HG02840 (cell line): ENCODE data around the gene MYBPHL.

ENCODE experiments used
- ATAC-seq: cut with Tn5 transposase; IDR thresholded peaks from one replicate; pipeline ENCODE4 v1.9.1; 2021; ENCODE audit warnings: mild to moderate bottlenecking, moderate library complexity, moderate number of reproducible peaks; ENCODE audit not compliant: unreplicated experiment, low FRiP score

The MYBPHL gene

DNA sequence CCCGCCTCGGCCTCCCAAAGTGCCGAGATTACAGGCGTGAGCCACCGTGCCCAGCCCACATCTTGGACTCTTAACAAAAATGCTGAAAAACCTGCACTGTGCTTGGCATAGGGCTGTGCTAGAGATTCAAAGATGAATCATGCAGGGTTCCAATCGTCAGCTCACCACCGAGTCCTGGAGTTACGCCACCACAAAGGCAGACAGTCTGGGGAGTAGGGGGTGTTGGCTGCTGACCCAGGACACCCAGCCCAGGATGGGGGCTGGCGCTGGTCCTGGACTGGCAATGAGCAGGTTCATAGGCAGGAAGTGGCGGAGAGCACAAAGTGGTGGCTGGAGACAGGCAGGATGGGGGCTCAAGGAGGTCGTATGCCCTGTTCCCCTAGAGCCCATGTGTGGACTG, 39.8 kb downstream of the MYBPHL start:
- ATAC-seq, result no peak

DNA sequence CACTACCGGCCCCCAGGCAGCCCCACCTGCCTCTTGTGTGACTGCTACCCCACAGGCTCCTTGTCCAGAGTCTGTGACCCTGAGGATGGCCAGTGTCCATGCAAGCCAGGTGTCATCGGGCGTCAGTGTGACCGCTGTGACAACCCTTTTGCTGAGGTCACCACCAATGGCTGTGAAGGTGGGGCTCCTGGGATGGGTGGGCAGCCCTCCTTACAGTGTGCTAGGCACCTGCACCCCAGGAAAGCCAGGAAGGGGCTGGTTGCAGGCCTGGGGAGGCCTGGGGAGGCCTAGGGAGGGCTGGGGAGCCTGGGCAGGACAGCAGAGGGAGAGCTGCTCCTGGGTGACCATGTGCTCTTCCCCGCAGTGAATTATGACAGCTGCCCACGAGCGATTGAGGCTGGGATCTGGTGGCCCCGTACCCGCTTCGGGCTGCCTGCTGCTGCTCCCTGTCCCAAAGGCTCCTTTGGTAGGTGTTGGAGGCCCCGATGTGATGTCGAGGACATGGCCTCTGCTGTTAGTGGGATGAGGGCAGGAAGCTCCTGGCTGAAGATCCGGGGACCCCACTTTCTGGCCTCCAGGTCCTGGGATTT, 41.0 kb downstream of the MYBPHL start:
- no peak for ATAC-seq

DNA sequence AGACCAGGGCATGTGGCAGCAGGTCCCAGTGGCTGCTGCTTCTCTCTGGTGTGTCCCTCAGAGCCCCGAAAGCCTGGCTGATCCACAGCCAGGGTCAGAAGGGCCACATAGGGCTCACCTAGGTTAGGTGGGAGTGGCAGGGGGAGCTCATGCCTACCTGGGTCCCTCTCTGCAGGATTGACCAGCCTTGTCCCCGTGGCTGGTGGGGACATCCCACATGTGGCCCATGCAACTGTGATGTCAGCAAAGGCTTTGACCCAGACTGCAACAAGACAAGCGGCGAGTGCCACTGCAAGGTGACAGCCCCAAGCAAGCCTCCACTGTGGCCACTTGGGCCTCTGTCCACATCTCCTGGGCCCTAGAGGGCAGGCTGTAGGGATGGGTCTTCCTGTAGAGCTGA, 41.8 kb downstream of the MYBPHL start:
- no peak for ATAC-seq

DNA sequence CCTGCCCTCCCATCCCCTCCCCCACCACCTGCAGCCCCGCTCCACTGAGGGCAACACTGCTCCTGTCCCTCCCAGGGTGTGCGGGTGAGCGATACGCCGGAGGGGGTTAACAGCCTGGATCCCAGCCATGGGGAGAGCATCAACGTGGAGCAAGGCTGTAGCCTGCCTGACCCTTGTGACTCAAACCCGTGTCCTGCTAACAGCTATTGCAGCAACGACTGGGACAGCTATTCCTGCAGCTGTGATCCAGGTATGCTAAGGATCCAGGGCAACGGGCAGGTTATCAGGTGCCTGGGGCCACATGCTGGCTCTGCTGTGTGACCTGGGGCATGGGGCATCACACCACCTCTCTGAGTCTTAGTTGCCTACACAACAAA, 42.4 kb downstream of the MYBPHL start:
- no peak for ATAC-seq

DNA sequence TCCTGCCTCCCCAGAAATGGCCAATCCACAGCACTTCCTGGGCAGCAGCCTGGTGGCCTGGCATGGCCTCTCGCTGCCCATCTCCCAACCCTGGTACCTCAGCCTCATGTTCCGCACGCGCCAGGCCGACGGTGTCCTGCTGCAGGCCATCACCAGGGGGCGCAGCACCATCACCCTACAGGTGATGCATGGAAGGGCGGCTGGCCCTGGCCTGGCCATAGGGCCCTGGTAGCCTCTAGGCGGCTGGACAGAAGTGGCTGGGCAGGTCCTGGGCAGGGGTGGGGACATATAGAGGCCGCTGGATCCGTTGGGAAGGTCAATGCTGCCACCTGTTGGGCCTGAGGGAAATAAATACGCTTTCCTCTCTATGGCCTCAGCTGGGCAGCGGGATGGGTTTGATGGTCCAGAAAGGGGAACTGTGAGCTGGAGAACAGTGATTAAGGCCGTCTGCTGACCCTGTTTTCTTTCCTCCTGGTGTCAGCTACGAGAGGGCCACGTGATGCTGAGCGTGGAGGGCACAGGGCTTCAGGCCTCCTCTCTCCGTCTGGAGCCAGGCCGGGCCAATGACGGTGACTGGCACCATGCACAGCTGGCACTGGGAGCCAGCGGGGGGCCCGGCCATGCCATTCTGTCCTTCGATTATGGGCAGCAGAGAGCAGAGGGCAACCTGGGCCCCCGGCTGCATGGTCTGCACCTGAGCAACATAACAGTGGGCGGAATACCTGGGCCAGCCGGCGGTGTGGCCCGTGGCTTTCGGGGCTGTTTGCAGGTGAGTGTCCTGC, 43.0 kb downstream of the MYBPHL start:
- no peak for ATAC-seq

DNA sequence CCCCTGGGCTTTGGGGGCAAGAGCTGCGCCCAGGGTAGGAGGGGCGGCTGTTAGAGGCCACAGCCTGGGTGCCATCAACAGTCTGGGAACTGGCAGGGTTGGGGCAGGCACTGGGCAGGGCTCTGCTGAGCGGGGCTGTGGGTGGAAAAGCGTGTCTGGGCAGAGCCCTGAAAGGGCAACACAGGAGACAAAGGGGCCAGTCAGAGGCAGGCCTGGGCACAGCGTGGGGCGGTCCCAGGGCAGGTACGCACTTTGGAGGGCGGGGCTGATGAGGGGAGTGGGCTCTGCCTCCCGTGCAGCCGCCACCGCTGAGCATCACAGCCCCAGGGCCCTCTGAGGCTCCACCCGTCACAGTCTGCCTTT, 43.6 kb downstream of the MYBPHL start:
- no peak for ATAC-seq

DNA sequence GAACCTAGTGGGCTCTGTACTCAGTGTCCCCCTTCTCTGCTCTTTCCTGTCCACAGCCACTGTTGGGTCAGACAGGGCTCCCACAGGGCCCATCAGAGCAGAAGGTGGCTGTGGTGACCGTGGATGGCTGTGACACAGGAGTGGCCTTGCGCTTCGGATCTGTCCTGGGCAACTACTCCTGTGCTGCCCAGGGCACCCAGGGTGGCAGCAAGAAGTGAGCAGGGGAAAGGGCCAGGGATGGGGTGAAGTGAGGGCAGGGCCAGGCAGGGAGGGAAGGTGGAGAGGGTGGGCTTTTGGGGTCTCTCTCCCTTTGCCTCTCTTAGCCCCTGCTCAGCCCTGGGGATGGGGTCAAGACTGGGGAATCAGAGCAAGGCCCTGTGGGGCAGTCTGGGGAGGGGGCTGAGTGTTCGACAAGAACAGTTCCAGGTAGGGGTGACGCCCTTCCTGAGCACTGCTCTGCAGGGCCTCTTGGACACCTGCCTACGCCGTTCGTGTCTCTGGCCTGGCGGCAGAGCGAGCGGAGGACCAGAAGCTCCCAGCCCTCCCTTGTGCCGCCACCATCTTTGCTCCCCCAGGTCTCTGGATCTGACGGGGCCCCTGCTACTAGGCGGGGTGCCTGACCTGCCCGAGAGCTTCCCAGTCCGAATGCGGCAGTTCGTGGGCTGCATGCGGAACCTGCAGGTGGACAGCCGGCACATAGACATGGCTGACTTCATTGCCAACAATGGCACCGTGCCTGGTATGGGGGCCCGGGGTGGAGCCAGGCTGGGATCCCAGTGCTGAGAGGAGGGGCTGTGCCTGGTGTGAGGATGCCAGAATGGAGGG, 44.4 kb downstream of the MYBPHL start:
- no peak for ATAC-seq

DNA sequence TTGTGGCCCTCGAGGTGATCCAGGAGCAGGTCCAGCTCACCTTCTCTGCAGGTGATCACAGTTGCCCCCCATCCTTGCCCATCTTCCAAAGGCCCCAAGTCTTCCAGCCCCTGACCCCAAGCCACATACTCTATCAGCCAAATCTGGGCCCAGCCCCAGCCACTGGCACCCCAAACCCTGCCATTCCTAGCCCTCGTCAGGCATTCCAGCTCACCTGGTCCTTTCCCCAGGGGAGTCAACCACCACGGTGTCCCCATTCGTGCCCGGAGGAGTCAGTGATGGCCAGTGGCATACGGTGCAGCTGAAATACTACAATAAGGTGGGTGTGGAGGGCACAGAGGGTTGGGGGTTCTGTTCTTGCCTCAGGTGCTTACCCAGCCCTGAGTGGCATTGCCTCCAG, 45.2 kb downstream of the MYBPHL start:
- no peak for ATAC-seq

DNA sequence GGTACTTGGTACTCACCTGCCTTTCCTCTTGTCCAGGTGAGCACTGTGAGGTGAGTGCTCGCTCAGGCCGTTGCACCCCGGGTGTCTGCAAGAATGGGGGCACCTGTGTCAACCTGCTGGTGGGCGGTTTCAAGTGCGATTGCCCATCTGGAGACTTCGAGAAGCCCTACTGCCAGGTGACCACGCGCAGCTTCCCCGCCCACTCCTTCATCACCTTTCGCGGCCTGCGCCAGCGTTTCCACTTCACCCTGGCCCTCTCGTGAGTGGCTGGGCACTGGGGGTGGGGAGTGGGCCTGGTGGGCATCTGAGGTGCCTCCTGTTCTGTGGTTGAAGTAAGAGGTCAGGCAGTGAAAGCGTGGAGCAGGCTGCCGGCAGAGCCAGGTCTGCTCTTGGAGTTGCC, 45.8 kb downstream of the MYBPHL start:
- no peak for ATAC-seq

DNA sequence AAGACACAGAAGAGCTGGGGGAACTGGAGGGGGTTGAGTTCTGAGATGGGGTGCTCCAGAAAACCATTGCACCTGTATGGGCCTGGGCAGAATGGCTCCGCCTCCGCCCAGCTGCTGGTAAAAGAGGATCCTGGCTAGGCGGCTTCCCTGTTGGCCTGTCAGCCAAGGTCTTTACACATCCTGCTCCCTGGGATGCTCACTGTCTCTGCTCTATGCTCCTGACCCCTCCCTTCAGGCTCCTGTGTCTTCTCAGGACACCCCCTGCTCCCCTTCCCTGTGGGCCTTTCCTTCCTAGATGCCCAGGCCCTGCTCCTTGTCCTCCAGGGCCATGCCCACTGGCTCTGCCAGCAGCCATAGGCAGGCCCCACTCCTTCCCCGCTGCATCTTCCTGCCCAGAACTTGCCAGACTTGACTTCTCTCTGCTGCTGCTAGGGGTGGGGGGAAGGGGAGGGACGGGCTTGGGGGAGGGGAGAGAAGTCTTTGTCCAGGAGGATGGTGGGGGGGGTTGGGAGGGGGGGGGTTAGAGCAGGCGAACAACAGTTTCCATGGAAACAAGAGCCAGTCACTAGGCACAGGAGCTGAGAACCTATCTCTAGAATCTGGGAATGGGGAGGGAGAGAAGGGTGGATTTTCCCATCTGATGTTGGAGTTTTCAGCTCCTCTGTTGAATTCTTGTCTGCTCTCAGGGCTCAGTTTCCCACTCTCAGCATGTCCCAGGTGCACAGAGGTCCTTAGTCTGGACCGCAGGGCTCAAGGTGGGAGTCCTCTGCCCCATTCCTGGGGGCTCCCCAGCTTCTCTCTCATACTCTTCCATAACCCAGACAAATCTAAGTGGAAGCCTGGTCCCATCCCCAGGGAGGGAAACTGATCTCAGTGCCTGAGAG, 46.9 kb downstream of the MYBPHL start:
- ATAC-seq, result no peak

DNA sequence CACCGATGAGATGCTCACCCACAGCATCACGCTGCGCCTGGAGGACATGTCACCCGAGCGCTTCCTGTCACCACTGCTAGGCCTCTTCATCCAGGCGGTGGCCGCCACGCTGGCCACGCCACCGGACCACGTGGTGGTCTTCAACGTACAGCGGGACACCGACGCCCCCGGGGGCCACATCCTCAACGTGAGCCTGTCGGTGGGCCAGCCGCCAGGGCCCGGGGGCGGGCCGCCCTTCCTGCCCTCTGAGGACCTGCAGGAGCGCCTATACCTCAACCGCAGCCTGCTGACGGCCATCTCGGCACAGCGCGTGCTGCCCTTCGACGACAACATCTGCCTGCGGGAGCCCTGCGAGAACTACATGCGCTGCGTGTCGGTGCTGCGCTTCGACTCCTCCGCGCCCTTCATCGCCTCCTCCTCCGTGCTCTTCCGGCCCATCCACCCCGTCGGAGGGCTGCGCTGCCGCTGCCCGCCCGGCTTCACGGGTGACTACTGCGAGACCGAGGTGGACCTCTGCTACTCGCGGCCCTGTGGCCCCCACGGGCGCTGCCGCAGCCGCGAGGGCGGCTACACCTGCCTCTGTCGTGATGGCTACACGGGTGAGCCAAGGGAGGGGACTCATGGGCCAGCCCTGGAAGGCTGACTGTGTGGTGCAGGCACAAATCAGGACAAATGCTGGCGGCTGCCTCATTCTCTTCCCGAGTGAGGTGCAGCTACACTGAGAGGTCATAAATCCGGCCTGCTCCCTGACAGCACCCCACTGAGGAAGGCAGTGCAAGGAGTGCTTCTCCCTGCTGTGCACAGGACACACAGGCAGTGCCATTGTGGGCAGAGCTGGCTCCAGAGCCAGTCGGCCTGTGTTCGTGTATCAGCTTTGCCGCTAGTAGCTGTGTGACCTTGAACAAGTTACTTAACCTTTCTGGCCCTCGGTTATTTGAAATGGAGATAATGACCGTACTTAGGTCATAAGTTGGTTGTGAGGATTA, 48.0 kb downstream of the MYBPHL start:
- ATAC-seq, result no peak

DNA sequence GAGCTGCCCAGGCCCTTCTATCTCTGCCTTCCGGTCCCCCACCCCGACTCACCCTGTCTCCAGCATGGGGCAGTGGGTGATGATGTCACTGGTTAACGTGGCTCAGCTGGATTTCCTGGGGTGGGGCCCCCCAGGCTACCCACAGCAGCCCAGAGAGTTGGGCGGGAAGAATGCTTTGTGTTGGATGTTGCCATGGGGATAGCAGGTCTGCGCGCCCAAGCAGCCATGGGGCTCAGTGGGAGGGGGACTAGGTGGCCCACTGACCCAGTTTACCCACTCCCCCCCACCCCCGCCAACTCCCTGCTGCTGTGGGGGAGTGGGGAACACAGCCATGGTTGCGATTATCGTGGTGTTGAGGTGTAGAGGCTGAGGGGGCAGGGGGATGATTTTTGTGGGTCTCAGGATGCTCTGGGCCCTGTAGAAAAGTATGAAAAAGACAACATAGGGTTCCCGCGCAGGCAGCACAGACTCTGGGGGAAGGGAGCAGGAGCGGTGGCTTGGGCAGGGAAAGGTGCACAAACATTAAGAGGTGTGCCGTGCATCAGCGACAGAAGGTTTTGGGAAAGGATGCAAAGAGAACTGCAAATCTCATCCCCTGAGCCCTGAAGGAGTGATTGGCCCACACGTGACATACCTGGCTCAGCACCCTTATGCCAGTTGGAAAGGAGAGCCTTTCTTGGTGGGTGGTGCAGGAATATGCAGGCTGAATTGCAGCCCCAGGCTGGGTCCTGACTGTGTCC, 49.0 kb downstream of the MYBPHL start:
- ATAC-seq, result no peak

DNA sequence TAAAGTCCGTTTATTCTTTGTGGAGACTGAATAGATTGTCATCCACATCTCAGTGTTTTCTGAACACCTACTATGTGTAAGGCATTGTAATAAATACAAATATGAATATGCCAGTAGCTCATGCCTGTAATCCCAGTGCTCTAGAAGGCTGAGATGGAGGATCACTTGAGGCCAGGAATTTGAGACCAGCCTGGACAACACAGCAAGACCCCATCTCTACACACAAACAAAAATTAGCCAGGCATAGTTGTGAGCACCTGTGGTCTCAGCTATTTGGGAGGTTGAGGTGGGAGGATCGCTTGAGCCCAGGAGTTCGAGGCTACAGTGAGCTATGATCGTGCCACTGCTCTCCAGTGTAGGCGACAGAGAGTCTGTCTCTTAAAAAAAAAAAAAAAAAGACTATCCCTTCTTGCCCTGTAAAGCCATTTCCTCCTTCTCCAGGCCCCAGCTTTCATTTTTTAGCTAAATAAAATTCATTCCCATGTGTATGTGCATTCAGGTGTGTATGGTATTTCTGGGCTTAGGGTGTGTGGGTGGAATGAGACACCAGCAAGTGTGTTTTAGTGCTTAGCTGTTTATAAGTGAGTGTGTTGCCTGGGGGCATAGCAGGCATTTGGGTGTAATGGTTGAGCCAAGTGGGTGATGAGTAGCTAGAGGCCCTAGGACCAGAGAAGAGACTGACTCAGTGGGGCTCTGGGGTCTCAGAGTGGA, 49.7 kb downstream of the MYBPHL start:
- no peak for ATAC-seq

DNA sequence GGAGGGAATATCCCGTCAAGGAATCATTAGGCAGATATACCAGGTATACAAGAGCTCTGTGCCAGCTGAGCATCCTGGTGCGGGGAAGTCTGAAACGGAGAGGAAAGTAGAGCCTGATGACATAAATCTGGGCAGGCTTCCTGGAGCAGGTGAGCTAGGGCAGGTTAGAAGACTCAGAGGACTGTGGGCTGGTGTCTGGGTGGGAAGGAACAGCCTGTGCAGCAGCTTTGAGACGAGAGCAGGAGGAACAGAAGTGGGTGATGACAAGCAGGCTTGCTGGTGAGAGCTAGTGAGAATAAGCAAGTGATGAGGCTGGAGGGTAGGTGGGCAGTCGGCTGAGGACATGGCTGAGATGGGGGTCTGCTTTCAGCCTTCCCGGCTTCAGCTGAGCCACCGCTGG, 50.7 kb downstream of the MYBPHL start:
- no peak for ATAC-seq

DNA sequence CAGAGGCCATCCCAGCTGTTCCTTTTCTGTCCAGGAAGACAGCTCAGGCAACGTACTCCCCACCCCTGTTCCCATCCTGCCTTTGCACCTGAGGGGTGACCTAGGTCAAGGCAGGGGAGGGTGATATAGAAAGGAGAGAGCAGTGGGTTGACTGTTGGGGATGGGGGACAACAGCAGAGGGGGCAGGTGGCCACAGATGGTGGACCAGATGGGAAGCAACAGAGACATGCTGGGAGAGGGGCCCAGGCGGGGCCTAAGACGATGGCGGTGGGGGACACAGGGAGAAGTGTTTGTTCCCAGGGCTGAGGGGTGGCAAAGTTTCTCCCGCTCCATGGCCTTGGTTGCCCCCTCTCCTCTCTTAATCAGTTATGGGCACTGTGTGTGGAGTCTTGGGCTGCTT, 51.1 kb downstream of the MYBPHL start:
- ATAC-seq, result no peak

DNA sequence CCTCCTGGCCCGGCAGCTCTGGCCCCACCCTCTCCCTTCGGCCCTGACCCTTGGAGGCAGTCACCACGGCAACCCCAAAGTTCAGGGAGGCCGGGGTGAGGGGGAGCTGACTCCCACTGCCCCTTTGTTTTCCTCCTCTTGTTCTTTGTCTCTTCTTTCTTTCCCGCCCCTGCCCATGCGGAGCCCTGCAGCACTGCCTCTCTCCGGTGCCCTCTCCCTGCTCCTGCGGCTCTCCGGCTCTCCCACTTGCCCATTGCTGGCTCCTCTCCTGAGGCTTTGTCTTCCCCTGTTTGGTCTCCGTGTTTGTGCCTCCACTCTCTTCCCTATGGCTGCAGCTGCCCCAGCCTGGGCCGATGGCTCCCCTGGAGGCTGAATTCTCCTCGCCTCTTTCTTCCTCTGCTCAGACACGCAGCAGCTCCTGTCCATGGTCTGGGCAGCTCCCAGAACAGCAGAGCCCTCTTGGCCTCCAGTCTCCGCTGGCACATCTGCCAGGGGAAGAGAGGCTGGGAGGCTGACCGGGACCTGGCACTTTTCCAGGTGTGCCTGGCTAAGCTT, 51.6 kb downstream of the MYBPHL start:
- ATAC-seq, result no peak

DNA sequence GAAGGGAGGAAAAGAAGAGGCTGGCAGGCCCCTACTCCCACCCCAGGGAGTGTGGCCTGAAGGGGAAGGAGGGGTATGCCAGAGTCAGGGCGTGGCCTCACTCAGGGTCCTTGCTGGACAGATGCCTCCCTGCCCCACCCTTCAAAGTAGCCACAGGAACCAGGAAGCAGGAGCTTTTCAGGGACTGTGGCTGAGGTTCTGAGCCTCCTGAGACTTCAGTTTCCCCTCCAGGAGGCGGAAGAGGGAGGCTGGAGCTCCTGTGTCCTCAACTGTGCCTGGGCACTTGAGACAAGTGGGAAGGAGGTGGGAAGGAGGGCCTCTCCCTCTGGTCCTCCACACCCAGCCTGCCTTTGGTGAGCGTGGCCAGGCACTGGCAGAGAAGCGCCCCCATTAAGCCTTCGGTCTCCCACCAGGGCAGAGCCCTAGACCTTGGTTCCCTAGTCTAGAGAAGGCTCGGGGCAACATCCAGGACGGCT, 52.2 kb downstream of the MYBPHL start:
- ATAC-seq, result no peak
